T-cell (primary cell): ENCODE results near the gene DYSF. TPM values are rescaled to one million over a fixed set of nuclear protein-coding genes. Genes with fewer than 3 reads are reported as not detected.

ENCODE experiments used
- ATAC-seq, 4 experiments: fragments of 200-7000 bp in 3 of 4; fragments of 150-1000 bp in 1 of 4; cut with Tn5 transposase; replicated peaks in 1 of 4; 1 replicate in 3 of 4; 2 replicates in 1 of 4; pipeline ENCODE4 v1.10.0; 2021; ENCODE audit warnings: moderate library complexity in 3 of 4, mild to moderate bottlenecking in 2 of 4, moderate number of reproducible peaks in 1 of 4
- CTCF ChIA-PET, 2 donors: fragments of 300-600 bp; sonication (Branson Sonifier 250); formaldehyde crosslinking; loops; one replicate each; lab custom pipeline; 2022; ENCODE audit warnings: antibody characterized with exemption in 2 of 2; lab: Charles Lee
- POLR2A ChIA-PET, 2 donors: fragments of 300-600 bp; sonication (Branson Sonifier 250); formaldehyde crosslinking; loops; one replicate each; lab custom pipeline; 2022; ENCODE audit warnings: antibody characterized with exemption in 2 of 2; lab: Charles Lee
- DNase-seq, 35 experiments: peaks; one replicate each; pipeline versions ENCODE4 v3.0.0 to v3.0.0-alpha.2; 2013 to 2023
- H3K27ac ChIP-seq: one replicate; pipeline ENCODE4 v1.5.1; 2013; ENCODE audit warnings: low read length
- H3K27me3 ChIP-seq, 2 experiments: replicated peaks in 1 of 2; 1 replicate in 1 of 2; 2 replicates in 1 of 2; pipeline versions ENCODE4 v1.6.1 to v1.7.0; 2013; ENCODE audit warnings: low read length in 1 of 2, mixed read lengths in 1 of 2; ENCODE audit not compliant: control insufficient read depth in 2 of 2, insufficient read depth in 2 of 2; ENCODE audit errors: extremely low read depth in 1 of 2
- H3K36me3 ChIP-seq, 2 donors: 1 replicate in 1 of 2; 2 replicates in 1 of 2; pipeline versions ENCODE4 v1.6.1 to v1.7.0; 2013; ENCODE audit warnings: low read length in 1 of 2; ENCODE audit not compliant: control insufficient read depth in 2 of 2, insufficient read depth in 1 of 2; ENCODE audit errors: extremely low read depth in 1 of 2
- H3K4me1 ChIP-seq, 2 experiments: 1 replicate in 1 of 2; 2 replicates in 1 of 2; pipeline versions ENCODE4 v1.6.1 to v1.7.0; 2013; ENCODE audit warnings: low read length in 2 of 2, mixed read lengths in 1 of 2; ENCODE audit not compliant: insufficient read depth in 2 of 2, control insufficient read depth in 1 of 2; ENCODE audit errors: extremely low read depth in 1 of 2
- H3K4me3 ChIP-seq, 2 donors: 1 replicate in 1 of 2; 2 replicates in 1 of 2; pipeline versions ENCODE4 v1.5.1 to v1.7.0; 2013; ENCODE audit warnings: mild to moderate bottlenecking in 2 of 2, low read length in 1 of 2, moderate library complexity in 1 of 2; ENCODE audit not compliant: control insufficient read depth in 1 of 2; ENCODE audit errors: extremely low read depth in 1 of 2
- H3K9me3 ChIP-seq: 2 replicates; pipeline ENCODE4 v1.7.0; 2013
- H3K27ac Mint-ChIP-seq, 2 donors: one replicate each; pipeline ENCODE4 v1.8.0; 2020 to 2021; ENCODE audit warnings: mild to moderate bottlenecking in 2 of 2, mixed read lengths in 2 of 2
- H3K27me3 Mint-ChIP-seq, 2 donors: one replicate each; pipeline ENCODE4 v1.8.0; 2021 to 2022; ENCODE audit warnings: mixed read lengths in 2 of 2
- H3K36me3 Mint-ChIP-seq: one replicate; pipeline ENCODE4 v1.8.0; 2021; ENCODE audit warnings: mixed read lengths
- H3K4me1 Mint-ChIP-seq, 3 donors: one replicate each; pipeline ENCODE4 v1.8.0; 2020 to 2022; ENCODE audit warnings: mixed read lengths in 3 of 3, mild to moderate bottlenecking in 1 of 3
- H3K4me3 Mint-ChIP-seq, 3 donors: one replicate each; pipeline ENCODE4 v1.8.0; 2020 to 2022; ENCODE audit warnings: mild to moderate bottlenecking in 3 of 3, mixed read lengths in 3 of 3, moderate library complexity in 3 of 3
- H3K9me3 Mint-ChIP-seq, 3 donors: one replicate each; pipeline ENCODE4 v1.8.0; 2020 to 2022; ENCODE audit warnings: mixed read lengths in 3 of 3
- WGBS: methylation state at CpG from one replicate; pipeline ENCODE4 v1.1.5; 2013; ENCODE audit warnings: missing lambda C conversion rate; ENCODE audit not compliant: insufficient coverage; 5-methylcytosine and 5-hydroxymethylcytosine counted together
- total RNA-seq, 35 experiments: library from RNA in 6 of 35; stranded (reverse) in 6 of 35; fragments of 120-200 nt in 1 of 35; gene quantifications; one replicate each; pipeline versions ENCODE4 v1.2.1 to v1.2.4 and lab custom pipeline; 2013 to 2026

DYSF gene
- total RNA-seq, 5 donors from 2014 or later (not counting 1 experiment from before 2014, with no cell fraction given) = 0.56 to 3.4 (median 1.9) TPM

DNA sequence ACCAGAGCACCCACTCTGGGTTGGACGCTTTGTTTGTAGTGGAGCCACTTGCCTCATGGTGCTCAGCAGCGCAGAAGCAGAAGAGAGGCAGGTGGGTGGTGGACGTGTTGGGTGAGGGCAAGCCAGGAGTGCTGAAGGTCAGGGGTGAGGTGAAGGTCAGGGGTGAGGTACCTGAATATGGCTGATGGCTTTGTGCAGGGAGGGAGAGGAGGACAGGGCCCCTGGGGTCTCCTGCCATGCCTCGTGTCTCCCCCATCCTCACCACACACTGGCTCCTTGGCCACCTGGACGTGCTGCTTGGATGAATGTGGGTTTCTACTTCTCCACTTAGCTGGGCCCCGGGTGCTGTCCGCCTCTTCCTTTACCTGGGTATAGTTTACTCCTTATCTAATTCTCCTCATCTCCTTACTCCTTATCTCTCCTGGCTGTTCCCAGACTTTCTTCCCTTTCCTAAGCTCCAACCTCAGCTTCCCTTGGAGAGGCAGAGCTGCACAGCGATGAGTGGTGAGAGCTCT is 68.1 kb downstream of the DYSF start:
- DNase-seq (no peak), ATAC-seq (no peak)
- Histone ChIP-seq H3K9me3 (no peaks in the 10 kb centered on the region), H3K27ac (no peak overlapping the region), H3K36me3 (no peaks in the 10 kb centered on the region), H3K4me3 (no peak overlapping the region), H3K27me3 (peaks cover 0 to 17% of the 10 kb centered on the region in 2 experiments), H3K4me1 (no peaks in the 10 kb centered on the region)
- H3K4me1 Mint-ChIP-seq = no peaks in the 10 kb centered on the region
- H3K4me3 Mint-ChIP-seq = no peak overlapping the region
- no peaks in the 10 kb centered on the region for H3K9me3 Mint-ChIP-seq
- H3K27ac Mint-ChIP-seq = no peak overlapping the region
- peaks cover 15 to 32% of the 10 kb centered on the region in 2 donors for H3K27me3 Mint-ChIP-seq
- 90% methylated on average over 5 of the region's 8 CpGs for WGBS
- CTCF ChIA-PET = no interaction called here
- POLR2A ChIA-PET = no interaction called here
- no peaks in the 10 kb centered on the region for H3K36me3 Mint-ChIP-seq

DNA sequence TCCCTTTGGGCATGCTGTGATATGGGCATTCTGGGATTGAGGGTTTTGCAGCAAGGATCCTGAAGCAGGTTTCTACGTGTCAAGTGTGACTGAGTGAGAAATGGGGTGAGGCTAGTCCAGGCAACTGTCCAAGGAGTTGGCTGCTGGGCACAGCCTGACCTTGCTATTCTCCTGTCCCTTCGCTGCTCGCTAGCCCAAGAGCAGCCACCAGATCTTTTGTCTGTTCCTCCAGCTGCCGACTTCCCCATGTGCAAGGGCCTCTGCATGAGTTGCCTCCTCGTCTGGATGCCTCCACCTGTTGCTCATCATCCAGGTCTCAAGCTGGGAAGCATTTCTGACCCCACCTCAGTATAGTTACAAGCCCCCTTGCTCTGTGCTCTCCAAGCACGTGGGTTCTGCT is 71.1 kb downstream of the DYSF start:
- POLR2A ChIA-PET = no interaction called here
- no peaks in the 10 kb centered on the region for H3K9me3 ChIP-seq
- 63% methylated on average over 5 of the region's 6 CpGs for WGBS
- no peak overlapping the region for H3K4me3 Mint-ChIP-seq
- H3K36me3 Mint-ChIP-seq = no peaks in the 10 kb centered on the region
- H3K4me1 Mint-ChIP-seq = no peaks in the 10 kb centered on the region
- CTCF ChIA-PET = no interaction called here
- H3K27me3 ChIP-seq = peaks cover 0 to 32% of the 10 kb centered on the region in 2 experiments
- H3K9me3 Mint-ChIP-seq = no peaks in the 10 kb centered on the region
- no peak overlapping the region for H3K27ac ChIP-seq
- ATAC-seq (no peak), DNase-seq (no peak)
- no peaks in the 10 kb centered on the region for H3K4me1 ChIP-seq
- H3K27me3 Mint-ChIP-seq = peaks cover 25 to 43% of the 10 kb centered on the region in 2 donors
- H3K36me3 ChIP-seq = no peaks in the 10 kb centered on the region
- no peak overlapping the region for H3K27ac Mint-ChIP-seq
- no peak overlapping the region for H3K4me3 ChIP-seq

DNA sequence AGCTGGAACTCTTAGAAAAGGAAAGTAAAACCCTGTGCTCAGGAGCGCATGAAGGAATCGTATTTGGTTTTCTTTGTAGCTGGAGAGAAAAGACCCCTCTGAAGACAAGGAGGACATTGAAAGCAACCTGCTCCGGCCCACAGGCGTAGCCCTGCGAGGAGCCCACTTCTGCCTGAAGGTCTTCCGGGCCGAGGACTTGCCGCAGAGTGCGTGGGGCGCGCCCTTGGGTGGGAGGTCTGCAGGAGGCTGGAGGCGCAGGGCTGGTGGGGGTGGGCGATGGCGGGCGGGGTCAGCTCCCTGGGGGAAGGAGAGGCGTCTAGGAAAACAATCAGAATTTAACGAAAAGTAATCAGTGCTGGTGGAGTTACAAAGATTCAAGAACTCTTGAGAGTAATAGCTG is 72.8 kb downstream of the DYSF start:
- H3K36me3 Mint-ChIP-seq = no peaks in the 10 kb centered on the region
- no peak overlapping the region for H3K27ac Mint-ChIP-seq
- H3K4me1 Mint-ChIP-seq = no peaks in the 10 kb centered on the region
- no peak overlapping the region for H3K27ac ChIP-seq
- H3K36me3 ChIP-seq = no peaks in the 10 kb centered on the region
- WGBS = 82% methylated on average over 4 of the region's 17 CpGs
- H3K27me3 ChIP-seq = peaks cover 0 to 33% of the 10 kb centered on the region in 2 experiments
- no peaks in the 10 kb centered on the region for H3K9me3 Mint-ChIP-seq
- ChIA-PET POLR2A (no interaction called here), CTCF (interaction anchor here in 1 of 2 donors (0.6 kb wide), 1 partner anchor 31 kb away, joined by 3 read pairs; no protein-coding TSS in a partner anchor)
- no peak overlapping the region for H3K4me3 Mint-ChIP-seq
- H3K4me3 ChIP-seq = no peak overlapping the region
- no peak for DNase-seq
- no peaks in the 10 kb centered on the region for H3K4me1 ChIP-seq
- no peaks in the 10 kb centered on the region for H3K9me3 ChIP-seq
- ATAC-seq = no peak
- H3K27me3 Mint-ChIP-seq = peaks cover 36 to 55% of the 10 kb centered on the region in 2 donors

DNA sequence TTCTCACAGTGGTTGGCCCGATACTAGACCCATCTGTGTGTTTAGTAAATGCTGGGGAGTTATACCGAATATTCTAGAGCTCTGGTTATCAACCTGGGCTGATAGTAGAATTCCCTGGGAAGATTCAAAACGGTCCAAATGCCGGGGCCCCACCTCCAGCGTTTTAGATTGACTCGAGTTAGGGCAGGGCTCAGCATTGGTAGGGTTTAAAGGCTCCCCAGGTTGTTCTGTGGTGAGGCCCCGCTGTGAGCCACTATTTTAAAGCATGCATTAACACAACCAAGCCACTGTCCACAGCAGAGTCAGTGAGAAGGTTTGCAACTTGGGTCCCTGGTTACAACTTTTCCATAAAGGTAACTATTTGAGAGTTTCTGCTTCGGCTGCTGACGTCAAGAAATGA is 73.6 kb downstream of the DYSF start:
- 73% methylated on average over 4 of the region's 9 CpGs for WGBS
- Histone ChIP-seq H3K4me1 (no peaks in the 10 kb centered on the region), H3K9me3 (no peaks in the 10 kb centered on the region), H3K4me3 (no peak overlapping the region), H3K27ac (no peak overlapping the region), H3K27me3 (peaks cover 0 to 30% of the 10 kb centered on the region in 2 experiments), H3K36me3 (no peaks in the 10 kb centered on the region)
- H3K4me1 Mint-ChIP-seq = no peaks in the 10 kb centered on the region
- no peak for ATAC-seq
- no peak overlapping the region for H3K27ac Mint-ChIP-seq
- no peaks in the 10 kb centered on the region for H3K9me3 Mint-ChIP-seq
- no peak overlapping the region for H3K4me3 Mint-ChIP-seq
- no peaks in the 10 kb centered on the region for H3K36me3 Mint-ChIP-seq
- no peak for DNase-seq
- CTCF ChIA-PET = no interaction called here
- POLR2A ChIA-PET = no interaction called here
- H3K27me3 Mint-ChIP-seq = peaks cover 41 to 53% of the 10 kb centered on the region in 2 donors

DNA sequence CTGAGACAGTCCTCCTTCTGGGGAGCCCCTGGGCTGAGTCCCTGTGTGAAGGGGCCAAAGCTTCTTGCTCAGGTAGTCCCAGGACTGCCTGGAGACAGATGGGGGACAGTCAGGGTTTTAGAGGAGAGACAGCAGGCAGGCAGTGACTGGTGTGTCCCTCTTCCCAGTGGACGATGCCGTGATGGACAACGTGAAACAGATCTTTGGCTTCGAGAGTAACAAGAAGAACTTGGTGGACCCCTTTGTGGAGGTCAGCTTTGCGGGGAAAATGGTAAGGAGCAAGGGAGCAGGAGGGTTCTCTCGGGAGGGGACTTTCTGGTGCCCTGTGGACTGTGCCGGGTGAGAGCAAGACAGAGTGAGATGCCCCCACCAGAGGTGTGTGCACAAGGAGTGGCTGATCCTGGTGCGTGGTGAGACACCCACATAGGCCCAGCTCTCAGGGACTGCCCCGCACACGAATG is 74.8 kb downstream of the DYSF start:
- CTCF ChIA-PET = interaction anchor here in 1 of 2 donors (0.5 to 0.9 kb wide), 2 partner anchors 34 to 228 kb away, joined by 3 to 9 read pairs; no protein-coding TSS in a partner anchor

DNA sequence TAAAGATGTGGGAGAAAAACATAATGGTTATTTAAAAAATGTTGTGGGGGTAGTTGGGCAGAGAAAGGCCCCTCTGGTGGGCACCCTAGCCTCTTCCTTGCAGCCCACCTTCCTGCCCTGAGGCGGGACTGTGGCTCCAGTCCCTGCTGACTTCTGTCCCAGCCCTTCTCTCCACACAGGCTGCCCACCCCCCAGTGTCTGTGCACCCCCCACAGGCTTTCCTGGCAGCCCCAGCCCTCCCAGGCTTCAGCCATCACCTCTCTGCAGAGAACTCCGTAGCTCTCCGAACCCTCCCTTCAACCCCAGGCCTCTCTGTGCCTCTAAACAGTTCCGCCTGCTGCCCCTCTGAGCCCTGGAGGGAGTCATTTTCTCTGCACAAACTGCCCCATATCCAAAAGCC is 75.4 kb downstream of the DYSF start:
- Mint-ChIP-seq H3K4me3 (no peak overlapping the region), H3K4me1 (no peaks in the 10 kb centered on the region), H3K27me3 (peaks cover 49 to 58% of the 10 kb centered on the region in 2 donors), H3K9me3 (no peaks in the 10 kb centered on the region), H3K27ac (no peak overlapping the region), H3K36me3 (no peaks in the 10 kb centered on the region)
- H3K4me1 ChIP-seq = no peaks in the 10 kb centered on the region
- no peak overlapping the region for H3K27ac ChIP-seq
- DNase-seq (no peak), ATAC-seq (no peak)
- no peaks in the 10 kb centered on the region for H3K36me3 ChIP-seq
- no peaks in the 10 kb centered on the region for H3K9me3 ChIP-seq
- POLR2A ChIA-PET = no interaction called here
- 85% methylated on average over 4 of the region's 4 CpGs for WGBS
- H3K4me3 ChIP-seq = no peak overlapping the region
- CTCF ChIA-PET = interaction anchor here in 1 of 2 donors (0.6 kb wide), 2 partner anchors 16 to 373 kb away, joined by 3 read pairs; no protein-coding TSS in a partner anchor
- peaks cover 0 to 32% of the 10 kb centered on the region in 2 experiments for H3K27me3 ChIP-seq

More for the DNA sequence above, 74.8 kb downstream of the DYSF start:
- WGBS = 85% methylated on average over 7 of the region's 10 CpGs
- H3K36me3 Mint-ChIP-seq = no peaks in the 10 kb centered on the region
- H3K4me3 ChIP-seq = no peak overlapping the region
- H3K9me3 ChIP-seq = no peaks in the 10 kb centered on the region
- no peak overlapping the region for H3K4me3 Mint-ChIP-seq
- no peak overlapping the region for H3K27ac Mint-ChIP-seq
- DNase-seq (no peak), ATAC-seq (no peak)
- no peaks in the 10 kb centered on the region for H3K9me3 Mint-ChIP-seq
- no peak overlapping the region for H3K27ac ChIP-seq
- H3K36me3 ChIP-seq = no peaks in the 10 kb centered on the region
- peaks cover 45 to 54% of the 10 kb centered on the region in 2 donors for H3K27me3 Mint-ChIP-seq
- POLR2A ChIA-PET = interaction anchor here in 1 of 2 donors (0.5 kb wide), 1 partner anchor 38 kb away, joined by 3 read pairs; no protein-coding TSS in a partner anchor
- H3K4me1 Mint-ChIP-seq = no peaks in the 10 kb centered on the region
- no peaks in the 10 kb centered on the region for H3K4me1 ChIP-seq
- peaks cover 0 to 34% of the 10 kb centered on the region in 2 experiments for H3K27me3 ChIP-seq
